ENCODE results near the gene ANKRD28.

Gene ANKRD28

GRCh38 chr3:15804553-15805095 is 6.8 kb upstream of the ANKRD28 start:
- TF ChIP-seq FOXP2 (optimal IDR thresholded peaks at IDR 0.05; ENCODE audit: borderline replicate concordance, extremely low read depth, extremely low read length, insufficient read depth) = no peak
- no peak for TF ChIP-seq POLR2AphosphoS5 (IDR thresholded peaks at IDR 0.05; ENCODE audit: low read depth, low read length)
- TF ChIP-seq TAF1 (IDR thresholded peaks at IDR 0.05; ENCODE audit: borderline replicate concordance, insufficient read depth, low read length) = no peak
- no peak for TF ChIP-seq SIN3A (IDR thresholded peaks at IDR 0.05; ENCODE audit: borderline replicate concordance, insufficient read depth, low read length)
- TF ChIP-seq REST (IDR thresholded peaks at IDR 0.05; ENCODE audit: insufficient read depth in 1 of 2, low read depth in 2 of 2, low read length in 2 of 2) = no peak

- TF ChIP-seq POLR2AphosphoS5 (IDR thresholded peaks at IDR 0.05; ENCODE audit: low read depth, low read length) (no peak), REST (IDR thresholded peaks at IDR 0.05; ENCODE audit: insufficient read depth in 1 of 2, low read depth in 2 of 2, low read length in 2 of 2) (no peak), FOXP2 (optimal IDR thresholded peaks at IDR 0.05; ENCODE audit: borderline replicate concordance, extremely low read depth, extremely low read length, insufficient read depth) (no peak), SIN3A (IDR thresholded peaks at IDR 0.05; ENCODE audit: borderline replicate concordance, insufficient read depth, low read length) (no peak), TAF1 (IDR thresholded peaks at IDR 0.05; ENCODE audit: borderline replicate concordance, insufficient read depth, low read length) (no peak)
Measured at GRCh38 chr3:15803921-15804320, 6.1 kb upstream of the ANKRD28 start.

- no peak for TF ChIP-seq SIN3A (IDR thresholded peaks at IDR 0.05; ENCODE audit: borderline replicate concordance, insufficient read depth, low read length)
Measured at GRCh38 chr3:15801298-15801697, 3.5 kb upstream of the ANKRD28 start.

- TF ChIP-seq REST (IDR thresholded peaks at IDR 0.05; ENCODE audit: insufficient read depth in 1 of 2, low read depth in 2 of 2, low read length in 2 of 2) = no peak
Measured at GRCh38 chr3:15800780-15801179, 3.0 kb upstream of the ANKRD28 start.

- TF ChIP-seq SIN3A (IDR thresholded peaks at IDR 0.05; ENCODE audit: borderline replicate concordance, insufficient read depth, low read length) (no peak), FOXP2 (optimal IDR thresholded peaks at IDR 0.05; ENCODE audit: borderline replicate concordance, extremely low read depth, extremely low read length, insufficient read depth) (no peak), POLR2AphosphoS5 (IDR thresholded peaks at IDR 0.05; ENCODE audit: low read depth, low read length) (no peak), REST (IDR thresholded peaks at IDR 0.05; ENCODE audit: insufficient read depth in 1 of 2, low read depth in 2 of 2, low read length in 2 of 2) (no peak), TAF1 (IDR thresholded peaks at IDR 0.05; ENCODE audit: borderline replicate concordance, insufficient read depth, low read length) (no peak)
Measured at GRCh38 chr3:15800327-15800726, 2.5 kb upstream of the ANKRD28 start.
